ENCODE measurements around the gene MFAP1.

- no peak for TF ChIP-seq CTCF (IDR thresholded peaks at IDR 0.05)
- TF ChIP-seq POLR2AphosphoS5 (IDR thresholded peaks at IDR 0.05), result no peak
- TF ChIP-seq POLR2A (IDR thresholded peaks at IDR 0.05; ENCODE audit: low read depth), result no peak
Observed at GRCh38 chr15:43828061-43828657, 3.7 kb upstream of the MFAP1 start.
